ENCODE data around the gene LRRFIP1. TPM values are rescaled to one million over a fixed set of nuclear protein-coding genes. Genes with fewer than 3 reads are reported as not detected.

Gene LRRFIP1
- total and polyA plus RNA-seq, 10 of the 15 experiments (the other 5 are each of a cell fraction or from before 2014, with no cell fraction given), result 36.2 to 120 (median 74.3) TPM

DNA sequence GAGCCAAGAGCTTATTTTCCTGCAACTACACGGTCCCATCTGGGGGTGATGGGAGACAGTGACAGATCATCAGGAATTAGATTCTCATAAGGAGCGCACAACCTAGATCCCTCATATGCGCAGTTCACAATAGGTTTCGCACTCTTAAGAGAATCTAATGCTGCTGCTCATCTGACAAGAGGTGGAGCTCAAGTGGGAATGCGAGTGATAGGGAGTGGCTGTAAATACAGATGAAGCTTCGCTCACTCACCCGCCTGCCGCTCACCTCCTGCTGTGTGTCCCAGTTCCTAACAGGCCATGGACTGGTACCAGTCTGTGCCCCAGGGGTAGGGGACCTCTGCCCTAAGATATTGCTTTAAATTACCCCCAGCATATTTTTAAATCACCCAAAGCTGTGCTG, 10.8 kb downstream of the LRRFIP1 start (continued):
- TF ChIP-seq, protein P1, sequence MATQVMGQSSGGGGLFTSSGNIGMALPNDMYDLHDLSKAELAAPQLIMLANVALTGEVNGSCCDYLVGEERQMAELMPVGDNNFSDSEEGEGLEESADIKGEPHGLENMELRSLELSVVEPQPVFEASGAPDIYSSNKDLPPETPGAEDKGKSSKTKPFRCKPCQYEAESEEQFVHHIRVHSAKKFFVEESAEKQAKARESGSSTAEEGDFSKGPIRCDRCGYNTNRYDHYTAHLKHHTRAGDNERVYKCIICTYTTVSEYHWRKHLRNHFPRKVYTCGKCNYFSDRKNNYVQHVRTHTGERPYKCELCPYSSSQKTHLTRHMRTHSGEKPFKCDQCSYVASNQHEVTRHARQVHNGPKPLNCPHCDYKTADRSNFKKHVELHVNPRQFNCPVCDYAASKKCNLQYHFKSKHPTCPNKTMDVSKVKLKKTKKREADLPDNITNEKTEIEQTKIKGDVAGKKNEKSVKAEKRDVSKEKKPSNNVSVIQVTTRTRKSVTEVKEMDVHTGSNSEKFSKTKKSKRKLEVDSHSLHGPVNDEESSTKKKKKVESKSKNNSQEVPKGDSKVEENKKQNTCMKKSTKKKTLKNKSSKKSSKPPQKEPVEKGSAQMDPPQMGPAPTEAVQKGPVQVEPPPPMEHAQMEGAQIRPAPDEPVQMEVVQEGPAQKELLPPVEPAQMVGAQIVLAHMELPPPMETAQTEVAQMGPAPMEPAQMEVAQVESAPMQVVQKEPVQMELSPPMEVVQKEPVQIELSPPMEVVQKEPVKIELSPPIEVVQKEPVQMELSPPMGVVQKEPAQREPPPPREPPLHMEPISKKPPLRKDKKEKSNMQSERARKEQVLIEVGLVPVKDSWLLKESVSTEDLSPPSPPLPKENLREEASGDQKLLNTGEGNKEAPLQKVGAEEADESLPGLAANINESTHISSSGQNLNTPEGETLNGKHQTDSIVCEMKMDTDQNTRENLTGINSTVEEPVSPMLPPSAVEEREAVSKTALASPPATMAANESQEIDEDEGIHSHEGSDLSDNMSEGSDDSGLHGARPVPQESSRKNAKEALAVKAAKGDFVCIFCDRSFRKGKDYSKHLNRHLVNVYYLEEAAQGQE (IDR thresholded peaks at IDR 0.05; ENCODE audit: low read depth, low read length), result no peak

DNA sequence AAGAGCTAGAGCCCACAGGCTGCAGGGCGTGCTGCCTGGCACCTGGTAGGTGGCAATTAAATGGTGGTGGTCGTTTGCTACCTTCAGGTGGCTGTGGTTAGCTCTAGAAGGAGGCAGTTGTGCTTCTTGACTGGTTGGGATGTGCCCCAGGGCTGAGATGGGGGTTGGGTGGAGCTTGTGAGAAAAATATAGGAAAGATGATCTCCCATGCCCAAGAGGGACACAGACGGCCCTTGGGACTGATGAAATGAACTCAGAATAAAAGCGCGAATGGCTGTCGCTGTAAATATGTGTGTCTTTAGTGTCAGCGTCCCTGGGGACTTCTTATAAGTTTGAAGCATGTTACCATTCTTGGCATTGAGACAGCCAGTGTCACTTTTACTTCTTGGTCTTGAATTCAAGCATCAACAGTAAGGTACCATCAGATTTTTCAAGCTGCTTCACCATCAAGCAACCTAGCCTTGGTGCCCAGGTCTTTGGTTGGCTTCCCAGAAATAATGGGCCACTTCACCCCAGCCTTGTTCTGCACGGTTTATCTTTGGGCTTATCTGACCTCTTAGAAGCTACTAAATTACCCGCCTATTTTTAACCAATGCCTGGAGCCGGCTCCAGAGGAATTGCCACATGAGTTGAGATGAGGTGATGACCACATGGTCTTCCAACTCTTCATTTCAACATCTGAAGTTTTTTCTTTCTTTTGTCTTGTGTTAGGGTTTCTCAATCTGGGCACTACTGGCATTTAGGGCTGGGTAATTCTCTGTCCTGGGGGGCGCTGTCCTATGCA, 11.9 kb downstream of the LRRFIP1 start:
- TF ChIP-seq MEF2B (IDR thresholded peaks at IDR 0.05; ENCODE audit: partially characterized antibody, poor library complexity, severe bottlenecking) (peak; percentile 31), GABPA (IDR thresholded peaks at IDR 0.05; ENCODE audit: low read depth) (no peak)
- DNase-seq (ENCODE audit: low read depth, low spot score) (no peak), FAIRE-seq (no peak), ATAC-seq (no peak)
- no peak overlapping the region for H3K9ac ChIP-seq (ENCODE audit: control insufficient read depth, insufficient read depth, low read length)
- no peak overlapping the region for H3K4me2 ChIP-seq (ENCODE audit: control insufficient read depth, insufficient read depth)
- no peaks in the 10 kb centered on the region for H3K9me3 ChIP-seq (replicated peaks; ENCODE audit: control insufficient read depth, insufficient read depth, low read length)
- no peaks in the 10 kb centered on the region for H3K4me1 ChIP-seq (ENCODE audit: control insufficient read depth, insufficient read depth, low read length)
- ChIA-PET SMC1A (ENCODE audit: uncharacterized antibody, unreplicated experiment) (interaction anchor here (1.0 kb wide), 1 partner anchor 30 kb away, joined by 3 read pairs; no protein-coding TSS in a partner anchor), RAD21 (ENCODE audit: unreplicated experiment) (interaction anchor here (0.6 to 1.1 kb wide), 2 partner anchors 58 to 360 kb away, joined by 3 read pairs; no protein-coding TSS in a partner anchor), CTCF (interaction anchor here (1.0 to 2.1 kb wide), 2 partner anchors 15 to 54 kb away, joined by 3 to 5 read pairs; no protein-coding TSS in a partner anchor), POLR2A (no interaction called here)
- in situ Hi-C loops (cut with MboI) (no loop called here), intact Hi-C loops (cut with micrococcal nuclease; ENCODE audit: unreplicated experiment) (no loop called here)
- H3K4me3 ChIP-seq, result no peak overlapping the region
- H3K27ac ChIP-seq (ENCODE audit: control insufficient read depth, insufficient read depth), result no peak overlapping the region
- BruUV-seq (replicated peaks), result no TSS peak
- H4K20me1 ChIP-seq (ENCODE audit: control insufficient read depth, insufficient read depth), result no peaks in the 10 kb centered on the region
- no peak overlapping the region for H2AFZ ChIP-seq (ENCODE audit: control insufficient read depth, low read depth, low read length)
- no peaks in the 10 kb centered on the region for H3K36me3 ChIP-seq (ENCODE audit: control insufficient read depth in 2 of 2, insufficient read depth in 2 of 2, low read length in 1 of 2)
- peaks cover 0 to 1% of the 10 kb centered on the region in 2 experiments; a peak in 2 of 4 replicates for H3K27me3 ChIP-seq (replicated peaks in 1 of 2; ENCODE audit: control insufficient read depth in 2 of 2, insufficient read depth in 2 of 2, low read length in 1 of 2)
- 20% methylated on average over 11 of the region's 11 CpGs for WGBS (ENCODE audit: insufficient coverage, insufficient replicate concordance, low lambda C conversion rate, missing lambda C conversion rate)
- no peaks in the 10 kb centered on the region for H3K79me2 ChIP-seq (ENCODE audit: control insufficient read depth, insufficient read depth, low read length)

All from GM12878 (cell line).